Astrocyte (in vitro differentiated cells and primary cell): ENCODE measurements around the gene JAG2. TPM values are rescaled to one million over a fixed set of nuclear protein-coding genes. Genes with fewer than 3 reads are reported as not detected.

Experiments
- DNase-seq: peaks from one replicate; pipeline ENCODE4 v3.0.0-alpha.2; 2010; ENCODE audit warnings: low read depth
- FAIRE-seq: peaks from 2 replicates; lab custom pipeline; 2011; peaks lifted over from hg19 to GRCh38; lab: Jason Lieb, UNC
- H2AFZ ChIP-seq: 2 replicates; pipeline ENCODE4 v1.6.0; 2012; ENCODE audit warnings: low read depth, low read length, inconsistent platforms
- H3K27ac ChIP-seq: 2 replicates; pipeline ENCODE4 v1.5.1; 2011; ENCODE audit warnings: low read depth, low read length, inconsistent platforms
- H3K27me3 ChIP-seq: 2 replicates; pipeline ENCODE4 v1.6.0; 2011; ENCODE audit warnings: low read length, inconsistent platforms; ENCODE audit not compliant: insufficient read depth
- H3K36me3 ChIP-seq: 2 replicates; pipeline ENCODE4 v1.5.1; 2011; ENCODE audit warnings: low read length, inconsistent platforms; ENCODE audit not compliant: insufficient read depth
- H3K4me1 ChIP-seq: 2 replicates; pipeline ENCODE4 v1.5.1; 2011; ENCODE audit warnings: low read length, inconsistent platforms; ENCODE audit not compliant: insufficient read depth
- H3K4me2 ChIP-seq: 2 replicates; pipeline ENCODE4 v1.6.0; 2012; ENCODE audit warnings: low read length, inconsistent platforms
- H3K4me3 ChIP-seq: 2 replicates; pipeline ENCODE4 v1.5.1; 2011; ENCODE audit warnings: low read depth, mild to moderate bottlenecking, low read length, inconsistent platforms; ENCODE audit not compliant: insufficient read depth
- H3K79me2 ChIP-seq: 2 replicates; pipeline ENCODE4 v1.6.0; 2012; ENCODE audit warnings: mild to moderate bottlenecking, low read length, inconsistent platforms; ENCODE audit not compliant: insufficient read depth
- H3K9ac ChIP-seq: 2 replicates; pipeline ENCODE4 v1.6.0; 2012; ENCODE audit warnings: mild to moderate bottlenecking, low read length, inconsistent platforms
- H3K9me3 ChIP-seq: 2 replicates; pipeline ENCODE4 v1.5.1; 2012; ENCODE audit warnings: low read depth, mild to moderate bottlenecking, low read length, inconsistent platforms; ENCODE audit not compliant: insufficient read depth
- H4K20me1 ChIP-seq: 2 replicates; pipeline ENCODE4 v1.6.0; 2012; ENCODE audit warnings: low read length, inconsistent platforms; ENCODE audit not compliant: insufficient read depth
- H3K27ac Mint-ChIP-seq: one replicate; pipeline ENCODE4 v1.8.0; 2021; ENCODE audit warnings: mild to moderate bottlenecking, mixed read lengths; ENCODE audit not compliant: unreplicated experiment
- H3K27me3 Mint-ChIP-seq: one replicate; pipeline ENCODE4 v1.8.0; 2021; ENCODE audit warnings: low read depth, mixed read lengths; ENCODE audit not compliant: unreplicated experiment
- H3K36me3 Mint-ChIP-seq: one replicate; pipeline ENCODE4 v1.8.0; 2021; ENCODE audit warnings: low read depth, mixed read lengths; ENCODE audit not compliant: unreplicated experiment
- H3K4me1 Mint-ChIP-seq: one replicate; pipeline ENCODE4 v1.8.0; 2021; ENCODE audit warnings: low read depth, mixed read lengths; ENCODE audit not compliant: unreplicated experiment
- H3K4me3 Mint-ChIP-seq: one replicate; pipeline ENCODE4 v1.8.0; 2021; ENCODE audit warnings: mild to moderate bottlenecking, moderate library complexity, mixed read lengths; ENCODE audit not compliant: unreplicated experiment
- H3K9me3 Mint-ChIP-seq: one replicate; pipeline ENCODE4 v1.8.0; 2021; ENCODE audit warnings: mild to moderate bottlenecking, mixed read lengths; ENCODE audit not compliant: unreplicated experiment
- CTCF ChIP-seq: IDR thresholded peaks from 2 replicates; pipeline ENCODE4 v1.5.1; 2011; ENCODE audit warnings: low read depth, mild to moderate bottlenecking, inconsistent platforms, low read length, moderate library complexity; ENCODE audit not compliant: insufficient read depth
- EZH2 ChIP-seq: IDR thresholded peaks from 2 replicates; pipeline ENCODE4 v1.6.1; 2012; ENCODE audit warnings: mild to moderate bottlenecking, low read length, inconsistent platforms; ENCODE audit not compliant: insufficient read depth
- total RNA-seq: library from RNA; stranded (reverse); gene quantifications from 2 replicates; pipeline ENCODE4 v1.2.1, GENCODE V29; 2021

The JAG2 gene
- total RNA-seq, 1 donor from 2014 or later: 6.6 TPM

- no peak overlapping the region for H2AFZ ChIP-seq
- no peak for DNase-seq
- H3K79me2 ChIP-seq: no peaks in the 10 kb centered on the region
These were observed 22.2 kb downstream of the JAG2 start for GRCh38 chr14:105146181-105146975.

DNA sequence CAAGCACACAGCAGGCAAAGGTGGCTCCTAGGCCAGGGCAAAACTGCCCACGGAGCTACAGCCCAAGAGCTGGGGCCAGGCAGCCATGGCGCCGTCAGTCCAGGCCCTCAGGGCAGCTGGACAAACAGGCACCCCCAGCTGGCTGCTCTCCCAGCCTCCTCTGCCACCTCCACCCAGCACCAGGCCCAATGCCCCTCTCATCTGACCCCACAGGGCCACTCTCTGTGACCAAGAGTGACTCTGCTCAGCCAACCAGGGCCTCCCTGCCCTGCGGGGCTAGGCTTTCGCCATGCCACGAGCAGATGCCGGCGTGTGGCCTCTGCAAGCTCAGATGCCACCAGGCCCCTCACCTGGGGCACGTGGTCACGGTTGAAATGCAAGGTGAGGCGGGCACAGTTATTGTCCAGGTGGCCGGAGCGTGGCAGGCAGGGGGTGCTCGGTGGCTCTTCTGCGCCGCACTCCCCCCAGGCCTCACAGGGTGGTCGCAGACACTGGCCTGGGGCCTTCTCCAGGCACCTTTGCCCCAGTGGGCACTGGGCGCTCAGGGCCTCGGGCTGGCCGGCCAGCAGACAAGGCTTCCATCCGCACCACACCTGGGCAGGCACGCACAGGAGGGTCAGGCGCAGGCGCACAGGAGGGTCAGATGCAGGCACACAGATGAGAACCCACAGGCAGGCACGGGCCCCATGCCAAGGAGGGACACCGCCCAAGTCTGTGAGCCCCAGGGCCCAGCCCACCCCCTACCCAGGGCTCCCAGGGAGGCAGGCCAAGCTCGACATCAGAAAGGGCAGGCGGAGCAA, 23.0 kb downstream of the JAG2 start:
- Mint-ChIP-seq H3K9me3 (peaks cover 3% of the 10 kb centered on the region), H3K4me3 (no peak overlapping the region), H3K4me1 (no peaks in the 10 kb centered on the region), H3K27ac (no peak overlapping the region), H3K36me3 (peaks cover 11% of the 10 kb centered on the region), H3K27me3 (peaks cover 2% of the 10 kb centered on the region)
- no peak for FAIRE-seq
- DNase-seq: no peak
- Histone ChIP-seq H3K4me3 (no peak overlapping the region), H3K9ac (no peak overlapping the region), H3K4me1 (no peaks in the 10 kb centered on the region), H3K27me3 (no peaks in the 10 kb centered on the region), H3K9me3 (peaks cover under 1% of the 10 kb centered on the region), H3K79me2 (no peaks in the 10 kb centered on the region), H3K4me2 (no peak overlapping the region), H2AFZ (no peak overlapping the region), H4K20me1 (no peaks in the 10 kb centered on the region), H3K27ac (no peak overlapping the region), H3K36me3 (no peaks in the 10 kb centered on the region)
- TF ChIP-seq CTCF (no peak), EZH2 (no peak)

More at GRCh38 chr14:105146181-105146975, 22.2 kb downstream of the JAG2 start:
- Histone ChIP-seq H3K27ac (no peak overlapping the region), H3K4me3 (no peak overlapping the region), H3K9me3 (no peaks in the 10 kb centered on the region), H3K4me1 (no peaks in the 10 kb centered on the region), H3K27me3 (no peaks in the 10 kb centered on the region), H3K4me2 (no peak overlapping the region), H3K9ac (no peak overlapping the region), H3K36me3 (no peaks in the 10 kb centered on the region), H4K20me1 (no peaks in the 10 kb centered on the region)
- H3K4me3 Mint-ChIP-seq: no peak overlapping the region
- TF ChIP-seq EZH2 (no peak), CTCF (no peak)
- H3K9me3 Mint-ChIP-seq: no peaks in the 10 kb centered on the region
- H3K4me1 Mint-ChIP-seq: no peaks in the 10 kb centered on the region
- H3K27ac Mint-ChIP-seq: no peak overlapping the region
- no peak for FAIRE-seq
- H3K27me3 Mint-ChIP-seq: peaks cover 2% of the 10 kb centered on the region
- H3K36me3 Mint-ChIP-seq: peaks cover 5% of the 10 kb centered on the region
